A549 (cell line): Measurements from ENCODE around the gene TTC33.

Experiments
- CTCF ChIP-seq: fragments of >200 bp; sonication (Bioruptor Twin); formaldehyde crosslinking; IDR thresholded peaks from 3 replicates; pipeline ENCODE4 v1.5.1; 2016
- ESRRA ChIP-seq: fragments of 150-350 bp; IDR thresholded peaks from 2 replicates; pipeline ENCODE4 v1.6.1; 2014; ENCODE audit warnings: mild to moderate bottlenecking, low read length, borderline replicate concordance
- TF ChIP-seq, protein P1 (sequence below): fragments of 250-450 bp; sonication (Bioruptor Pico); IDR thresholded peaks from 2 replicates; pipeline ENCODE4 v1.5.0; 2021; ENCODE audit warnings: mild to moderate bottlenecking, moderate library complexity, borderline replicate concordance

GRCh38 chr5:40674661-40675235 is 81.0 kb downstream of the TTC33 start:
- no peak for TF ChIP-seq ESRRA
- TF ChIP-seq CTCF = no peak
- TF ChIP-seq, protein P1, sequence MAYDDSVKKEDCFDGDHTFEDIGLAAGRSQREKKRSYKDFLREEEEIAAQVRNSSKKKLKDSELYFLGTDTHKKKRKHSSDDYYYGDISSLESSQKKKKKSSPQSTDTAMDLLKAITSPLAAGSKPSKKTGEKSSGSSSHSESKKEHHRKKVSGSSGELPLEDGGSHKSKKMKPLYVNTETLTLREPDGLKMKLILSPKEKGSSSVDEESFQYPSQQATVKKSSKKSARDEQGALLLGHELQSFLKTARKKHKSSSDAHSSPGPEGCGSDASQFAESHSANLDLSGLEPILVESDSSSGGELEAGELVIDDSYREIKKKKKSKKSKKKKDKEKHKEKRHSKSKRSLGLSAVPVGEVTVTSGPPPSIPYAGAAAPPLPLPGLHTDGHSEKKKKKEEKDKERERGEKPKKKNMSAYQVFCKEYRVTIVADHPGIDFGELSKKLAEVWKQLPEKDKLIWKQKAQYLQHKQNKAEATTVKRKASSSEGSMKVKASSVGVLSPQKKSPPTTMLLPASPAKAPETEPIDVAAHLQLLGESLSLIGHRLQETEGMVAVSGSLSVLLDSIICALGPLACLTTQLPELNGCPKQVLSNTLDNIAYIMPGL (CRISPR knock-in tag) = no peak
